Measurements from ENCODE around the gene XRCC3. TPM values are rescaled to one million over a fixed set of nuclear protein-coding genes. Genes with fewer than 3 reads are reported as not detected.

Gene XRCC3
- polyA plus RNA-seq, 3 donors = 2.4 to 3.6 (median 3.1) TPM

DNA sequence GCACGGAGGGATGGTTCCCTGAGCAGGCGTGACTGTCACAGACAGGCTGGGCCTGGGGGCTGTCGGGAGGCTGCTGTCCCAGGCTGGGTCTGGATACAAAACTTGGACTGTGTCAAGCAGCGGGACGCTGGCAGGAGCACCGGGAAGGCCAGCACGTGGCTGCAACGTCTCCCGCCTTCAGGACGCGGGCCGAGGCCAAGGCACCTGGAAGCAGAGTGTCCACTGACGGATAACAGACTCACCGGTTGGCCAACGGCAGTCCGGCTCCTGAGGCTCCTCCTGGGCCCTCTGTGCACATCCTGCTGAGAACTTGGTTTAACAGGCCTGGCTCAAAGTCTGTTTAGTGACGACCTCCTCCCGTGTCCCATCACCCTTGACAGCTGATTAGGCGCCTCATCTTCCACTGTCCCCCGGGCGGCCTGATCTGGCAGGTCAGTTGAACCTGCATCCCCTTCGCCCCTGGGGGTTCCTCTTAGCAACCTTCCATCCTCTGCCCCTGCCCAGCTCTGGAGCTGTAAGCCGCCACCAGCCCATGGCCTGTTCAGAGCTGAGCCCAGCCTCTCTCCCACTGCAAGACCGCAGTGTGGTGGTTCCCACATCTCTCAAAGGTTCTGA lies 2.5 kb downstream of the XRCC3 start:
- WGBS, 3 donors = 65 to 79% (median 77%) methylated on average over 24 of the region's 24 CpGs
- no peak overlapping the region for H3K27ac ChIP-seq (ENCODE audit: low read depth, low read length)

DNA sequence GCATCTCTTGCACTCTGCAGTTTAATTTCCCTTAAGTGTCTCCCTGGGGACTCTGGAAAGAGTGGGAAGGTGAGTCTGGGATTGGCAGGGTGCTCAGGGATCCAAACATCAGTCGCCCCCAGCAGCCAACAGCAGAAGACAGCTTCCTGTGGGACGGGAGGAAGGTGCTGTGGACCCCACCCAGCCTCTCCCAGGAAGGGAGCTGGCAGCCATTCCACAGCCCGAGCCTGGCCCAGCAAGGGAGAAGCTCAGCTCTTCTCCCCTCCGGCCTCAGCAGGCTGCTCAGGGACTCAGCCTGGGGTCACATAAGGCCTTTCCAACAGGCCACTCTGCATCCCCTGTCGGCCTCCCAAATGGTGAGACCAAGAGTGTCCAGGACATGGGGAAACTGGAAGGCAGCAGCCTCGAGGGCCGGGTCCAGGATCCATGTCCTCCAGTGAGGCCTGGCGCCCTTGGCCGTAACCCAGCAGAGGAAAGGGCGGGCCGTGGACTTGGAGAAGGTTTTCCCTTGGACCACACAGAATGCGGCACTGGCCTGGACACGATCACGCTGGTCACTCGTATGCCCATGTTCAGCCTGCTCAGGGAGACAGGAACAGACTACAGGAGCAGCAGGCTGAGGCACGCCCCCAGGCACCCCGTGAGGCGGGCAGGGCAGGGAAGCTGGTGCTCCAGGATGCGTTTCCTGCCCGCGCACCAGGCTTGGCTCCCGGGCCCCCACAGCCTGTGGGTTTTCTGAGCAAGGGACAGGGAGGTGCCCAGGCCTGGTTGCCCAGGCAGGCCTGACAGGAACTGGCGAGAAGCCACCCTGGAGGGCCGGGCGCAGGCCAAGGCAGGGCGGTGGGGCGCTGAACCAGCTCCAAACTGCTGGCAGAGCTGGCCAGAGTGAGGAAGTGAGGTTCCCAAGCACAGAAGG lies 3.5 kb downstream of the XRCC3 start:
- 47 to 70% (median 48%) methylated on average over 22 to 27 of the region's 27 CpGs for WGBS, 3 donors
- no peak overlapping the region for H3K27ac ChIP-seq (ENCODE audit: low read depth, low read length)

DNA sequence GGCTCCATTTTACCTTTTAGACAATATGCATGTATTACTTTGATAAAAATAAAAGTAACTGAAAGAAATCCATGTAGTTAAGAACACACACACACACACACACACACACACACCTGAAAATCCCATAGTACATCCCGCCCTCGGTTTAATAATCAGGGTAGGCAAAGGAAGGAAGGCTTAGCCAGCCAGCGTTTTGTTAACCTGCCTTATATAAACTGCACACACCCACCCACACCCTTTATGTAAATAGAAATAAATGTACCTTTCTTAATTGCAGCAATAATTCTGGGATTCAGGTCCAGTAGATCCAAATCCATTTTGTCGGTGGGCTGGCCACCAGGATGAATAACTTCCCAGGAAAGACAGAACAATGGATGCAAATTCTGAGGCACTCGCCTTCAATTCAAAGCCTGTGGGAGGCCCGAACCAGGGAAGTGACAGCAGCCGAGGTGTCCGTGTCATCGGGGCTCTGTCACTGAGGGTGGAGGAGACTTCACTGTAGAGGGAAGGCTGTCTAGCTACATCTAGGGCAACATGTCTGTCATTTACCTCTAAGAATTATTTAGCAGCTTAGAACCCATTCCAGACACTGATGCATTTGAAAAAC lies 4.4 kb downstream of the XRCC3 start:
- no peak overlapping the region for H3K27ac ChIP-seq (ENCODE audit: low read depth, low read length)
- 61 to 70% (median 69%) methylated on average over 9 of the region's 9 CpGs for WGBS, 3 donors

DNA sequence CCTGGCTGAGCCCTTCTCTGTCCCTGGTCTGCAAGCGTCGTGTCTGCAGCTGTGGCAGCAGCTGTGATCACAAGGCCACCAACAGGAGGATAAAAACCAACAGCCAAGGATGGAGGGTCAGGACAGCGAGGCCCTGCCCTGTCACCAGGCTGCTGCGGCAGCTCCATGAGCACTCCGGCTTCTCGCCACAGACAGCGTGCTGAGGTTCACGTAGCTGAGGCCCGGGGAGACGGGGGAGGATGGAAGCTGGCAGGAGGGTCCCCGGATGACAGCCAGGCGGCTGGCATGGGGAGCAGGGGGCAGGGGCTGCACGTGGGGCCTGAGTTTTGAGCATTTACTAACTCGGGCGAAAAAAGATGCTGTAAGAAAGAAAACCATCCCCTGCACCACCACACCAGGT lies 5.4 kb downstream of the XRCC3 start:
- H3K27ac ChIP-seq (ENCODE audit: low read depth, low read length) = no peak overlapping the region
- WGBS, 3 donors = 91 to 93% (median 92%) methylated on average over 15 of the region's 15 CpGs

DNA sequence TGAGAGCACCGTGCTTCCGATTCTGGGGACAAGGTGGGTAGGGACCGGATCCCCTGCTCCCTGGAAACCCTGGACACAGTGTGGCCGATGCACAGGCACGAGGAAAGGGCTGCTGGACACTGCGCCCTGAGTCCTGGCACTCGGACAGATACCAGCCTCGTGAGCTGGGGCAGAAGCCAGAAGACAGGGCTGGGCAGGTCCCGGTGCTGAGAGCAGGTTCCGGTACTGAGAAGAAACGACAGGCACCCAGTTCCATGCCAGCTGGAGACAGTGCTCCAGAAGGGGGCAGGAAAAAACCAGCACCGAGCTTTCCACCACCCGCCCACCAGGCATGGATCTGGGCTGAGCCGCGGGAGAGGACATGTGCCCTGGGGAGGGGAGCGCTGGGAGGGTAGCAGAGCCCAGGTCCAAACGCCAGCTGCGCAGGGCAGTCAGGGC lies 6.5 kb downstream of the XRCC3 start:
- H3K27ac ChIP-seq (ENCODE audit: low read depth, low read length) = no peak overlapping the region
- 71 to 81% (median 75%) methylated on average over 18 of the region's 18 CpGs for WGBS, 3 donors

DNA sequence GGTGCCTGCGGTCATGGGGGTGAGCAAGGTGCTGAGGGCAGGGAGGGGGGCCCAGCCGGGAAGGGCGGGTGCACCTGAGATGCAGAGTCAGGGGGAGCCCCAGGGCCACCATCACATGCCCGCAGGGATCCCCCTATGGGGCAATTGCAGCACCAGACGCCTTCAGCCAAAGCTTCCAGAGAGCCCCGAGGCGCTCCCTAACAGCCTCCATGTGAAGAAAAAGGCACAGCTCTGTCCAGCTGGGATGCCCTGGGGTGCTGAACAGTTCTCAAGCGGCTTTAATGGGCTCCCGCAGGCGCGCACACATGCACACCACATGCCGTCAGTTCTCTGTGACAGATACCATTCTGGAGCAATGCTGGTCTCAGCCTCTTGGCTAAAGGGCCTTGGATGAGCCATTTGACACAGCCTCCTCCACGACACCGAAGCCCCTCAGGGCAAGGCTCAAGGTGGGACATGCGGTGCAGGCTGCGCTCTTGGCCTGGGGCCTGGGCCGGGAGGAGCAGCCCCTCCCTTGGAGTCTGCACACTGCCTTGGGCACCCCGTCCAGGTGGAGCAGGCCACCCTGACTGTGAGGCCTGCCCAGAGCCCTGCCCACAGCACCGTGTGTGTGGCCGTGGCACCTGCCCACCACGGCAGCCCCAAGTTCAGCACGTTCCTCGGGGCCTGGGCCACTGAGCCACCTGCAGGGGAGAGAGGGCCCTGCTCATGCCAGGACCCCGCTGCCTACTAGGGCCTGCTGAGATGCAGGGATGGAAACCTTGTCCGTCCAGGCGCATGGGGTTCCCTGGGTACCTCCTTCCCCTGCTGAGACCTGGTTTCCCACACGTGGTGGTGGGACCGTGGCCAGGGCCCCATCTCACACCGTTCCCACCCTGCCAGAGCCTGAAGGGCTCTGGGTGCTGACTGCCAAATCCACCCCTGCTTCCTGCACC lies 7.7 kb downstream of the XRCC3 start:
- WGBS, 3 donors = 87 to 90% (median 87%) methylated on average over 26 to 29 of the region's 29 CpGs

DNA sequence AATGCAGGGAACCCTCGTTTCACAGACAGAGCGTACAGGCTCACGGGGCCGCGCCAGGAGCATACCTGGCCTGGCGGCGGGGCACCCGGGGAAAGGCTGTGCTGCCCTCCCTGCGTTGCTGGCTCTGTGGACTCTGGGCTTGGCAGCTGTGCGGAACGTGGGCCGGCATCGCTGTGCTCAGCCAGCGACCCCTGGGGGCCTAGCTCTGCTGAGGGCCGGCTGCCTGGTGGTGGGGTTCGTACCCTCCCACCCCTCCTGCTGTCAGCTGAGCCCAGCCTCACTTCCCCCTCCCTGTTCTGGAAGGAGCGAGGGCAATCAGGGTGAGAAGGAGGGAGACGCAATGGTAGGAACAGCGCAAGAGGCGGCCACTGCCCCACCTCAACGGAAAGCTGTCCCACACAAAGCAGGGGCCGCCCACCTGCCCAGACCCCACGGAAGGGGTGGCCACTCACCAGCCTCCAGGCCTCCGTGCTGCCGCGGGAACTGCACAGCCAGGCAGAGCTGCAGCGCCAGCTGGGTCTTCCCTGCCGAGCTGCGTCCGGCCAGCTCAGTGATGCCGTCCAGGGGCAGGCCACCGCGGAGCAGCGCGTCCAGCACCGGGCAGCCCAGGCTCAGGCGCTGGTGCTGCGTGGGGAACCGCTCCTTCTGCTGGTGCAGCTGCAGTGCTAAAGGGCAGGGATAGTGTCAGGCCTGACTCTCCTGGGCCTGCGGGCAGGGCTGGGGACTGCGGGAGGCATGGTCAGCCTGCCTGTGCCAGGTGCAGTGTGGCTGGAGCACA lies 8.5 kb downstream of the XRCC3 start:
- no peak overlapping the region for H3K27ac ChIP-seq (ENCODE audit: low read depth, low read length)
- 89 to 92% (median 90%) methylated on average over 40 to 41 of the region's 41 CpGs for WGBS, 3 donors

More for the DNA sequence above, 7.7 kb downstream of the XRCC3 start:
- no peak overlapping the region for H3K27ac ChIP-seq (ENCODE audit: low read depth, low read length)

DNA sequence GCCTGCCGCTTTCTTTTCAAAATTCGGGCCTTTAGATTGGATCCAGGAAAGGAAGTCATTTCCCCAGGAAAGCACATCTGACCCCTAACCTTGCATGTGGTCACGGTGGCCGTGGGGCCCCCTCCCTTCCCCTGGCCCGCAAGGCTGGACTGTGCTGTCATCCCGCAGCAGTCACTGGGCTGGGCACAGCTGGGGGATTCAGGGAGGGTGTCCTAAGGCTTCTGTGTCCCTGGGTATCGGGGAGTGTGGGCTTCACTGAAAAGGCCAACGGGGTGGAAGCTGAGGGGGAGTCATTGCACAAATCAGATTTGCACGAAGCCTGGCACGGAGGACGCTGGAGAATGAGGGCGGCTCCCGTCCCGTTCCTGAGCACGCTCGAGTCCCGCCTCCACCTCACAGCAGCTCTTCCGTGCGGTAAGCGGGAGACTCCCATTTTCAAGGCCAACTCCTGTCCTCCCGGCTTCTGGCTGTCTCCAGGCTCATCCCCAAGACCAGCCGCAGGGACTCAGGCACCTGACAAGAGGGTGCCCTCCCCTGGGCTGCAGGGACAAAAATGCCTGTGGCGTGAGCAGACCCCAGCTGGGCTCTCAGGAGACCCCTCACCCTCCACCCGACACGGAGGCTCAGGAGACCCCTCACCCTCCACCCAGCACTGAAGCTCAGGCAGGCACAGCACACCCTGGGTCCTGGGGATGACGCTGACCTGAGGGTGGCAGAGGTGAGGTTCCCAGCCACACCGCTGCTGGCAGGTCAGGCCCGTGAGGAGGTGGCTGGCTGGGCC lies 9.6 kb downstream of the XRCC3 start:
- H3K27ac ChIP-seq (ENCODE audit: low read depth, low read length) = no peak overlapping the region
- WGBS, 3 donors = 60 to 84% (median 64%) methylated on average over 28 of the region's 28 CpGs

DNA sequence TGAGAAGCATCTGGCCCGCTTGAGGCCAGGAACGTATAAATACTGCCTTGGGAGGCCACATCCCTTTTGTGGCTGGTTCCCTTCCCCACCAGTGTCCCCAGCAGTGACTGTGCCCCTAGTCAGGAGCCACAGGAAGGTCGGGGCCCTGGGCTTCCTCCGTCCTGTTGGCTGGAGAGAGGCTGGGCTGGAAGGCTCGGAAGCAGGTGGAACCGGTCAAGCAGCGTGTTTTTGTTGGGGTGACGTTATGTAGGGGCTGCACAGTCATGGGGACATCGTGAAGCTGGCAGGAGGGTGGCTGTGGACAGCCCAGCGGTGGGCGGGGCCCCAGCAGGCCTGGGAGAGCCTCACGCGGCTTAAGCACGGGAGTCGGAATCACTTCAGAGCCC lies 10.1 kb downstream of the XRCC3 start:
- 46 to 83% (median 48%) methylated on average over 15 of the region's 15 CpGs for WGBS, 3 donors
- H3K27ac ChIP-seq (ENCODE audit: low read depth, low read length) = no peak overlapping the region

DNA sequence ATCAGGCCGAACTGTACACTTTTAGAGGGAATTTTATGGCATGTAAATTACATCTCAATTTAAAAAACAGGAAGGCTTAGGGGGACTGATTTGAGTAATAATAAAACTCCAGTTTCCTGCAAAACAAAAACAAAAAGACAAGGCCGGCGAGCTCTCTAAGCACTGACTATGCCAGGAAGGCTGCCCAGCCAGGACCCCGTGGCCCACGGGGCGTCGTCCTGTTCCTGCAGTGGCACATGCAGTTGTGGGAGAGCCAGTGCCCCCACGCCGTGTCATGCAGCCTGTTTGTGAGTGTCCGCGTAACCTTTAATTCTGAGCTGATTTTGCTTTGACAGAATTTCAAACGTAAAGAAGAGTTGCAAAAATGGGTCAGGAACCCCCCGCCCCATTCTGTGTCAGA lies 10.5 kb downstream of the XRCC3 start:
- 53 to 86% (median 60%) methylated on average over 13 of the region's 13 CpGs for WGBS, 3 donors
- H3K27ac ChIP-seq (ENCODE audit: low read depth, low read length) = no peak overlapping the region

DNA sequence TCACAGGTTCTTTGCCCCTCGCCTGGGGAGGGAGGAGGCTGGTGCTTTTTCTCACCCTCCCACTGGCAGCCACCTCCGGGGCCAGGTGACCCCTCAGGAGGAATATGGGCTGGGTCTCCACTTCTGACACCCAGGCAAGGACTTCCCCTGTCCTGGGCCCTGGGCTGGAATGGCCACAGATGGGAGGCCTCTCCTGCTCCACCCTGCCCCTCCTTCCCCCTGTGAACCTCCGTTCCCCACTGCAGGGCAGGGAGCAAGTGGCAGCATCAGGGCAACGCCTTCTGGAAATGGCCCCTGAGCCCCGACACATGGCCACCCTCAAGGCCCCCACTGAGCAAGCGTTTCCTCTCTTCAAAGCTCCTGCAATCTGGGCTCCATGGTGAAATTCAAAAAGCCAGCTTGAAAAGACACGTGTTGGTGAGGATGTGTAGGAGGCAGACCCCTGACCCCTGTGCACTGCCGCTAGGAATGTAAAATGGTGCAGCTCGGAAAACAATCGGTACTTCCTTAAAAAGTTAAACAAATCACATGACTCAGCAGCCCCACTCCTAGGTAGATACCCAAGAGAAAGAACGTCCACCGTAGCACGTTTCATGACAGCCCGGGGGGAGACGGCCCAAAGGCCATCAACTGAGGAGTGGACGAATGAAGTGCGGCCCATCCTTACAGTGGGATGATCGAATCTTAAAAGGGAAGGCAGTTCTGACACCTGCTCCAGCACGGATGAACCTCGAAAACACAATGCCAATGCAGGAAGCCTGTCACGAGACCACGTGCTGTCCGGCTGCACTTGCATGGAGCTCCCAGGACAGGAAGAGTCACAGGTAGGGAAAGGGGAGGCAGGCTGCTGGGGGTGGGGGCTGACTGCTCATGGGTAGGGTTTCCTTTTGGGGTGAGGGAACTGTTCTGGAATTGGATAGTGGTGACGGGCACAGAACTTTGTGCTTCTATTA lies 11.5 kb downstream of the XRCC3 start:
- H3K27ac ChIP-seq (ENCODE audit: low read depth, low read length) = no peak overlapping the region

DNA sequence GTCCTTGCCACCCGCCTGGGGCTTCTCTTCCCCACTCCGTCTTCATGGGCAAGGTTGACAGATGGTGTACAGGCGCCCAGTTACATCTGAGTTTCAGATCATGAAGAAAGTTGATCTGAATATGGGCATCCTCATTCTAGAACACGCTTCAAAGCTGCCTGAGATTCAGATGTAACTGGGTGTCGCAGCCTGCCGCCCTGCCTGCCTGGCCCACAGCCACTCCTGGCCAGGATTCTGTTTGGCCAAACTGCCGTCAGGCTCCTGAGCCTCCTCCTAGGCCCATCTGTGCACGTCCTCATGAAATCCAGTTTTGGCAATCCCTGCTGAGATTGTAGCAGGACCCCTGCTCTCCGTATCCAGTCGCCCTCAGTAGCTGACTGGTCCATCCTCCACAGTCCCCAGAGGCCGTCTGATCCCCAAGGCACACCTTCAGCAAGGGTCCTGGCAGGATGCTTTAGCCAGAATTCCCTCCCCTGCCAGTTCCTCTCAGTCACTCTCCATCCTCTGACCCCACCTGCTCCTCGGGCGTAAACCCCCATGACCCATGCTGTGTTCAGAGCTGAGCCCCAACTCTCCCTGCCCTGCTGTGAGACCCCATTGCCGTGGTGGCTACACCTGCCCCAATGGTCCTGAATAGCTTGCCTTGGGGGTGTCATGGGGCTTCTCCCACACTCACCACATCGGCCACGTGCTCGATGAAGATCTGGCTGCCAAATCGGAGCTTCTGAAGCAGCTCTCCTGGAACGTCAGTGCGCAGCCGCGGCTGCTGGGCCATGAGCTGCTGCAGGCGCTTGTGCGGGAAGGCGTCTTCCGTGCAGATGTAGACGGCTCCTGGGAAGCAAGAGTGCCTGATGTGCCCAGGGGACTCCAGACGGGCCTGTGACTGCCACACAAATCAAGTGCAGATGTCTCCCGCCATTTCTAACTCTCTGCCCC lies 12.5 kb downstream of the XRCC3 start:
- WGBS, 3 donors = 89 to 91% (median 90%) methylated on average over 29 of the region's 29 CpGs
- no peak overlapping the region for H3K27ac ChIP-seq (ENCODE audit: low read depth, low read length)

More for the DNA sequence above, 11.5 kb downstream of the XRCC3 start:
- 64 to 83% (median 65%) methylated on average over 24 of the region's 24 CpGs for whole genome bisulfite sequencing, 3 donors

DNA sequence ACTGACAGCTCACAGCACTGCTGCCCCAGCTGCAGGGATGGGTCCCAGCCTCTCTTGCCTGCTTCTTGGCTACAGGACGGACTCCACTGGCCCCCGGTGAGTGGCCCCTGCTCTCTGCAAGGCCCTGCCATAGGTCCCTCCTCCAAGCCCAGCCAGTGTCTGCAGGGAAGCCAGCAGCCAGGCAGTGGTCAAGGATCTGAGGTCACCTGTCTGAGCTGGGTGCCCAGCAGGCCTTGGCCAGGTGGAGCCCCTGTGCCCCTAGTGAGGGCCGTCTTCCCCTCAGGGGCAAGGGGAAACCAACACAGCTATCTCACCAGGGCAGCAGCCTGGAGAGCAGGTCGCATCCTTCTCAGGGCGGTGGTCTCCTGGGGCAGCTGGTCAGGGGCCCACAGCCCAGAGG lies 13.2 kb downstream of the XRCC3 start:
- no peak overlapping the region for H3K27ac ChIP-seq (ENCODE audit: low read depth, low read length)
- 73 to 93% (median 83%) methylated on average over 5 of the region's 5 CpGs for WGBS, 3 donors

DNA sequence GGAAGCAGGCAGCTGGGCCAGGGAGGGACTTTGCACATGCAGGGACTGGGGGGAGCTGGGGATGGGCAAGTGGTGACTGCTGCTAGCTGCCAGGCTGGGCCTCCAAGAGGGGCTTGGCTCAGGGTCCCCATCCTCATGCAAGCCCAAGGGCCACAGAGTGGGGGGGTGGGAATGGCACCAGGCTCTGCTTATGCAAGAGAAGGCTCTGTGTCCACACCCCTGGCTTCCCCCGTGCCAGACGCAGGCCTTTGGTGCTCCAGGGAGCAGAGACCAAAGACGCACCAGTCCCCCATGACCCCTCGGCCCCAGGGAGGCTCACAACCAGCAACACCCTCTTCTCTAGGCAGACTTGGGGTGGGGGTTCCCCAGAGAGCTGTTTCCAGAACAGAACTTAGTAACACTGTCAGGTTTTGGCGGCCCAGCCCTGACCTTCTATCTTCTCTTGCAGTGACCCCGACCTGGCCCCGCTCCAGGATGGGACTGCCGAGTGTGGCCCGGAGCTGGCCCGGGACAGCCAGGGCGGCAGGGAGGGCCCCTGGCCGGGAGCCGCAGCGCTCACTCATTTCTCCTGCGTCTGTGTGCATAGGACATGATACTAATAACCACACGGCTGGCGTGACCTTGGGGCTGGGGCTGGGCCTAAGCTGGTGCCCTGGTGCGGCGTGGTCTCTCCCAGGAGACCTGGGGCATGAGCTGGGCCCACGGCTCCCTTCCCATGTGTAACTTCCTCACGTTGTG lies 14.3 kb downstream of the XRCC3 start:
- H3K27ac ChIP-seq (ENCODE audit: low read depth, low read length) = no peak overlapping the region
- 62 to 83% (median 79%) methylated on average over 21 of the region's 21 CpGs for WGBS, 3 donors
